HG02973 (cell line): ENCODE results near the gene RRP12.
"Not testable (repeated sequence)": the region's sequence is repeated elsewhere in the genome, so short reads cannot be mapped to it uniquely, and the experiment has no call there.

Experiments used
- ATAC-seq: cut with Tn5 transposase; IDR thresholded peaks from one replicate; pipeline ENCODE4 v1.9.1; 2021; ENCODE audit warnings: moderate library complexity; ENCODE audit not compliant: unreplicated experiment

Gene RRP12

GRCh38 chr10:97372233-97372875 is 28.8 kb downstream of the RRP12 start:
- ATAC-seq = no peak

- ATAC-seq = no peak
Measured at GRCh38 chr10:97371696-97372095, 29.4 kb downstream of the RRP12 start.

- no peak for ATAC-seq
Measured at GRCh38 chr10:97367126-97367649, 34.0 kb downstream of the RRP12 start.

- no peak for ATAC-seq
Measured at GRCh38 chr10:97366572-97366971, 34.6 kb downstream of the RRP12 start.

- no peak for ATAC-seq
Measured at GRCh38 chr10:97365761-97366351, 35.3 kb downstream of the RRP12 start.

GRCh38 chr10:97363071-97363470 is 38.1 kb downstream of the RRP12 start:
- no peak for ATAC-seq

- no peak for ATAC-seq
Measured at GRCh38 chr10:97362310-97363033, 38.7 kb downstream of the RRP12 start.

GRCh38 chr10:97361537-97361901 is 39.6 kb downstream of the RRP12 start:
- no peak for ATAC-seq

- ATAC-seq = no peak
Measured at GRCh38 chr10:97360705-97361536, 40.2 kb downstream of the RRP12 start.

- no peak for ATAC-seq
Measured at GRCh38 chr10:97358781-97359180, 42.4 kb downstream of the RRP12 start.

GRCh38 chr10:97358349-97358748 is 42.8 kb downstream of the RRP12 start:
- ATAC-seq = no peak

- no peak for ATAC-seq
Measured at GRCh38 chr10:97356918-97357317, 44.2 kb downstream of the RRP12 start.

GRCh38 chr10:97356318-97356914 is 44.7 kb downstream of the RRP12 start:
- ATAC-seq = no peak

- no peak for ATAC-seq
Measured at GRCh38 chr10:97355571-97355975, 45.6 kb downstream of the RRP12 start.

GRCh38 chr10:97353945-97354344 is 47.2 kb downstream of the RRP12 start:
- ATAC-seq = no peak

GRCh38 chr10:97349752-97350513 is 51.2 kb downstream of the RRP12 start:
- ATAC-seq = no peak

- no peak for ATAC-seq
Measured at GRCh38 chr10:97347317-97347716, 53.8 kb downstream of the RRP12 start.

GRCh38 chr10:97343664-97344063 is 57.5 kb downstream of the RRP12 start:
- ATAC-seq = not testable (repeated sequence)

- no peak for ATAC-seq
Measured at GRCh38 chr10:97341416-97341815, 59.7 kb downstream of the RRP12 start.

- ATAC-seq = no peak
Measured at GRCh38 chr10:97338041-97338440, 63.1 kb downstream of the RRP12 start.
